ENCODE data around the gene TMCC3. TPM values are rescaled to one million over a fixed set of nuclear protein-coding genes. Genes with fewer than 3 reads are reported as not detected.

The TMCC3 gene
- total RNA-seq, 1 donor: 1.7 TPM

DNA sequence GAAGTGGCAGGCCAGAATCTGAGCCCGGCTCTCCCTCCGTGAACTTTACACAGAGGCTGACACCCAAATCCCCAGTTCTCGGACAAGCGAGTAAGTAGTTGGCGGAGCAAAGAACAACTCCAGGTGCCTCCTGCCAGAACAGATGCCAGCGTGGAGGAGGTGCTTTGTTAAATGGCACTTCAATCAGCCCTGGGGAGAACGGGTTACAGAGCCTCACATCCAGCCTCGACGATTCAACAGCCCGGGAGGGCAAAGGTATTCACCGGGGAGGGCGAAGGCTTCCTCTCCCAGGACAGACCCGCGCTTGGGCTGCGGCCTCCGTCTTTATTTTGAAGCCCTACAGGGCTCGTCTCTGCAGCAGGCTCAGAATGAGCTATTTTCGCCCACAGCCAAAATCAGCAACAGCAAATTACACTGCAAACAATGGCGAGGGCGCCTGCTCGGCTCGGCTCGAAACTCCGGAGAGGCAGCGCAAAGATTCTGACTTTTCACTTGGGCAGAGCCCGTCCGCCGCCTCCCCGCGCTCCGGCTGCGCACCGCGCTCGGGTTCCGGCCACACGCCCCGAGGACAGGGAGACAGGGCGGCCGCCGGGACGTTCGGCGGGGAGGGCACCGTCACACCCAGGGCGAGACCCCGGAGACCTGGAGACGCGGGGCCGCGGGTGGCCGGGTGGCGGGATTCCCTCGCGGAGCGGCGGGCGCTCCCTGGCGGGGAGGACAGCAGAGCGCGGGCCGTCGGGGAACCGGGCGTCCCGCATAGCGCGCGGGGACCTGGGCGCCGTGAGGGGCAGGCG, 811 bp downstream of the TMCC3 start:
- DNase-seq (ENCODE audit: low read depth): peak; percentile 51
- peak overlapping the region; percentile 67 for H3K4me3 ChIP-seq (ENCODE audit: low read depth, low read length)
- TF ChIP-seq, protein P1, sequence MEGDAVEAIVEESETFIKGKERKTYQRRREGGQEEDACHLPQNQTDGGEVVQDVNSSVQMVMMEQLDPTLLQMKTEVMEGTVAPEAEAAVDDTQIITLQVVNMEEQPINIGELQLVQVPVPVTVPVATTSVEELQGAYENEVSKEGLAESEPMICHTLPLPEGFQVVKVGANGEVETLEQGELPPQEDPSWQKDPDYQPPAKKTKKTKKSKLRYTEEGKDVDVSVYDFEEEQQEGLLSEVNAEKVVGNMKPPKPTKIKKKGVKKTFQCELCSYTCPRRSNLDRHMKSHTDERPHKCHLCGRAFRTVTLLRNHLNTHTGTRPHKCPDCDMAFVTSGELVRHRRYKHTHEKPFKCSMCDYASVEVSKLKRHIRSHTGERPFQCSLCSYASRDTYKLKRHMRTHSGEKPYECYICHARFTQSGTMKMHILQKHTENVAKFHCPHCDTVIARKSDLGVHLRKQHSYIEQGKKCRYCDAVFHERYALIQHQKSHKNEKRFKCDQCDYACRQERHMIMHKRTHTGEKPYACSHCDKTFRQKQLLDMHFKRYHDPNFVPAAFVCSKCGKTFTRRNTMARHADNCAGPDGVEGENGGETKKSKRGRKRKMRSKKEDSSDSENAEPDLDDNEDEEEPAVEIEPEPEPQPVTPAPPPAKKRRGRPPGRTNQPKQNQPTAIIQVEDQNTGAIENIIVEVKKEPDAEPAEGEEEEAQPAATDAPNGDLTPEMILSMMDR (IDR thresholded peaks at IDR 0.05; ENCODE audit: insufficient read depth, low read depth, low read length): peak; percentile 35

- TF ChIP-seq, protein P1 (IDR thresholded peaks at IDR 0.05; ENCODE audit: insufficient read depth, low read depth, low read length): no peak
- H3K4me3 ChIP-seq (ENCODE audit: low read depth, low read length): peak overlapping the region; percentile 67
- peak; percentile 45 for DNase-seq (ENCODE audit: low read depth)
These were observed 1.8 kb downstream of the TMCC3 start for GRCh38 chr12:94648578-94648977.

DNA sequence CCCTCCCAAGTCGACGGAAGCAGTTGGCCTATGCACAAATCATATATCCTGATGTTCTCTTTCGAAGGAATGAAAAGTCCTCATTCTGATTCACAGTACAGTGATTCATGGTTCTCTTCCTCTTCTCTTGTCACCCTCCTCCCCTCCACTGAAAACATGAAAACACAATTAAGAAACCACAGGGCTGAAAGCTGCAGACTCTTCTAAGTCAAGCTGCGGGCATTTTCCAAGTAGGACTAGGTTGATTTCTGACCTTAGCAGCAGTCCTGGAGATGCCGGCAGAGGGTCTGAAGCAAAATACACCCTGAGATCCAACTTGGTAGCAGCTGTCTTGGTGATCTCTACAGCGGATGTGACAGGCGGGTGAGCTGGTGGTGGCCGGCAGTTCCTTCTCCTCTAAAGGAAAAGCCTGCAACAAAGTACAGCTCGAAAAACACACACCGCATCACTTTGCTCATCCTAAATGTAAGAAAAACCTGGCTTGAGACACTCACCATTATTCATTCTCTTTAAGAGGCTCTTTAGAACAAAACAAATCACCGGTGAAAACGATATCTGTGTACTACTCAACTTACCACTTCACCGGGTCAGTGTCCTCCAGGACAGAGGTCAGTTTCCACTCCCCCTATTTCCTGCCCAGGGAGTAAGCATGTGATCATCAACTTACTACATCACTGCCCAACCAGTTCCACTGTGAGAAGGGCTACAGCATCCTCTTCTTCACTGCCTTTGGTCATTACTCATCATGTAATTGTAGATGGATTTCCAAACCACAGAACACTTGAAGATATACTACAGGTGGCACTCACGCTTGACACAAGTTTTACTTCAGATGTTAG, 6.0 kb downstream of the TMCC3 start:
- H3K4me3 ChIP-seq (ENCODE audit: low read depth, low read length): no peak overlapping the region
- peak; percentile 69 for DNase-seq (ENCODE audit: low read depth)
- TF ChIP-seq, protein P1 (IDR thresholded peaks at IDR 0.05; ENCODE audit: insufficient read depth, low read depth, low read length): no peak

- no peak for DNase-seq (ENCODE audit: low read depth)
- TF ChIP-seq, protein P1 (IDR thresholded peaks at IDR 0.05; ENCODE audit: insufficient read depth, low read depth, low read length): no peak
- H3K4me3 ChIP-seq (ENCODE audit: low read depth, low read length): no peak overlapping the region
These were observed 6.8 kb downstream of the TMCC3 start for GRCh38 chr12:94643606-94644005.

DNA sequence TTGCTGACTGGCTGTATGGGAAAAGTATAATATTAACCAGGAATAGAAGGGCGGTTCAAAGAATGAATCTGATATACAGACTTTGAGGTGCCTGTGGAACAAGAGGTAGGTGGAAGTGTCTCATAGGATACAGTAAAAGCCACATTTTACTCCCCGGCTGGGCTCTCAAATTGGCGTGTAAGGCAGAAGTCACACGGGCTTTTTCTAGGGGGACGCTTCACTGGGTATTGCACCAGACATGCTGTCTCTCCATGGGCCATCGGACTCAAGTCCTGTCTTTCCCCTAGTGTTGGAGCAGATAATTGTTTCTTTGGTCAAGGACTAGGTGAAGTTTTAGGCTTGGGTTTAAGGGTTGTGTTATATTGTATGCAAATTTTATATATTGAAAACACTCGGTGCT, 9.1 kb downstream of the TMCC3 start:
- no peak for DNase-seq (ENCODE audit: low read depth)
- TF ChIP-seq, protein P1 (IDR thresholded peaks at IDR 0.05; ENCODE audit: insufficient read depth, low read depth, low read length): no peak
- H3K4me3 ChIP-seq (ENCODE audit: low read depth, low read length): no peak overlapping the region

DNA sequence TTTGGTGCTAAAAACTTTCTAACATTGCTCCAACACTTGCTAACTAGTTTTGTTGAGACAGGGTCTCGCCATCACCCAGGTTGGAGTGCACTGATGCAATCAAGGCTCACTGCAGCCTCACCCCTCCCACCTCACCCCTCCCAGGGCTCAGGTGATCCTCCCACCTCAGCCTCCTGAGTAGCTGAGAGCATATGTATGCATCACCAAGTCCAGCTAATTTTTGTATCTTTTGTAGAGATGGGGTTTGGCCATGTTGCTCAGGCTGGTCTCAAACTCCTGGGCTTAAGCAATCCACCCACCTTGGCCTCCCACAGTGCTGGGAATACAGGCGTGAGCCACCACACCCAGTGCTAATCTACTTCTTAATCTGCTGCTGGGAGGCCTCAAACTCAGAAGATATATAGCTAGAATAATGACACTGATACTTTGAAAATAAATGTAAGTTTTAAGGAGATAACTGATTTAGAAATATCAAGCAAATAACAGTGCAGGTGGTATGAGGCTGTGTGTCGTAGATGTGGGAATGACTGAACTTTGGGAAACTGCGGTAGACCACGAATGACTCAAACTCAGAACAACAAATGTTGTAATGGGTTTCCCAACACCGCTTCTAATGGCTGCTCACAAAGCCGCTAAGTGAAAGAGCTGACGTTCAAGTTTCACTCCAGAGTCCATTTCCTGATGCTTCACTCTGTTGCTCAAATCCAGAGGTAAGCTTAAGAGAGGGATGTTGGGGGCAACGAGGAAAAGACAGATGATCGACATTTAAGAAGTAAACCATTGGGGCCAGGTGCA, 10.0 kb downstream of the TMCC3 start:
- DNase-seq (ENCODE audit: low read depth): peak; percentile 87
- no peak overlapping the region for H3K4me3 ChIP-seq (ENCODE audit: low read depth, low read length)
- TF ChIP-seq, protein P1 (IDR thresholded peaks at IDR 0.05; ENCODE audit: insufficient read depth, low read depth, low read length): no peak
